Psoas muscle (tissue), 8 donors: ENCODE data around the gene ZNF586. TPM values are rescaled to one million over a fixed set of nuclear protein-coding genes. Genes with fewer than 3 reads are reported as not detected.

Source experiments
- ATAC-seq, 4 donors: fragments of 200-7000 bp; cut with Tn5 transposase; one replicate each; pipeline ENCODE4 v1.9.1; 2020; ENCODE audit warnings: moderate library complexity in 3 of 4, mild to moderate bottlenecking in 2 of 4
- DNase-seq, 2 donors: peaks; one replicate each; pipeline ENCODE4 v3.0.0-alpha.2; 2020
- H3K27ac ChIP-seq: fragments of 200-600 bp; one replicate; pipeline ENCODE4 v1.8.0; 2022
- H3K27me3 ChIP-seq, 3 donors: fragments of 200-600 bp in 1 of 3; one replicate each; pipeline versions ENCODE4 v1.6.1 to v1.8.0; 2013 to 2022; ENCODE audit warnings: low read length in 2 of 3, mild to moderate bottlenecking in 2 of 3, moderate library complexity in 1 of 3; ENCODE audit not compliant: insufficient read depth in 3 of 3
- H3K36me3 ChIP-seq, 2 donors: fragments of 200-600 bp in 1 of 2; one replicate each; pipeline versions ENCODE4 v1.6.1 to v1.8.0; 2013 to 2022; ENCODE audit warnings: low read depth in 1 of 2, mild to moderate bottlenecking in 1 of 2, moderate library complexity in 1 of 2; ENCODE audit not compliant: insufficient read depth in 1 of 2
- H3K4me1 ChIP-seq: fragments of 200-600 bp; one replicate; pipeline ENCODE4 v1.8.0; 2022
- H3K4me3 ChIP-seq: fragments of 200-600 bp; one replicate; pipeline ENCODE4 v1.8.0; 2022; ENCODE audit warnings: mild to moderate bottlenecking
- H3K9me3 ChIP-seq: fragments of 200-600 bp; one replicate; pipeline ENCODE4 v1.8.0; 2022
- WGBS, 3 donors: extraction: QIAGEN DNeasy Blood & Tissue Kit; methylation state at CpG; one replicate each; pipeline versions ENCODE4 v1.1.6 to v1.1.7; 2013; 5-methylcytosine and 5-hydroxymethylcytosine counted together
- intact Hi-C, 2 donors: fragments of 100-400 bp; cut with DNase I; formaldehyde crosslinking; loops; one replicate each; pipeline versions ENCODE4 v1.11.0 to v1.14.2; 2022
- polyA plus RNA-seq, 3 donors: library from polyadenylated mRNA; stranded (reverse); fragments of 200-250 nt; gene quantifications; one replicate each; pipeline ENCODE4 v1.2.3, GENCODE V29; 2013
- total RNA-seq, 4 donors: library from RNA; stranded (reverse); fragmentation: NEBNext Ultra II Directional in 2 of 4; extraction: Animal tissue kit (Norgen Biotek cat#: 25700) in 2 of 4; gene quantifications; one replicate each; pipeline versions ENCODE4 v1.2.1 to v1.2.4, GENCODE V29; 2021 to 2023
- TF ChIP-seq, protein P1 (sequence below): fragments of 200-600 bp; IDR thresholded peaks from one replicate; pipeline ENCODE4 v1.8.0; 2022; ENCODE audit warnings: antibody characterized with exemption
- donor health status: healthy with polysubstance abuse.
- donor health status: DM: no; HTN: no; CAD: no; lungs with moderate emphysema.
- donor health status: Bipolar disorder and iron deficiency.
- donor health status: healthy.
- donor health status: DM: yes; HTN: yes; CAD: no.
- donor health status: DM: no; HTN: no; CAD: no.
- donor health status: DM: no; HTN: no; CAD: no.
- donor health status: DM: yes; HTN: yes; CAD: no.

Gene ZNF586
- total and polyA plus RNA-seq, 7 donors: 7.1 to 14.1 (median 10.9) TPM

DNA sequence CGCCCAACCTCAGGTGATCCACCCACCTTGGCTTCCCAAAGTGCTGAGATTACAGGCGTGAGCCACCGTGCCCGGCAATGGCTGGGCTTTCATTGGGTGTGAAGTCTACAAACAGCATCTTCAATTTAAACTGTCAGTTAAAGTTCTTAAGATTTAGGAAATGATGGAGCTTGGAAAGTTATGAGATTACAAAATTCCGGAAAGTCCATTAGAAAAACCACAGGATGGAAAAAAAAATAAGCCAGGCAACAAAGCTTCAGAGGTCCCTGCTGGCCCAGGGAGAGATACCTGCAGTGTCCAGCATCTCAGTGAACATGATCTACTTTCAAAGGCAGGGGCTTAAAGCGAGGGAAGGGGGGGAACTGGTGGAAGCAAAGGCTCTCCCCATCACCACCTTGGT is 56.0 kb downstream of the ZNF586 start:
- TF ChIP-seq, protein P1, sequence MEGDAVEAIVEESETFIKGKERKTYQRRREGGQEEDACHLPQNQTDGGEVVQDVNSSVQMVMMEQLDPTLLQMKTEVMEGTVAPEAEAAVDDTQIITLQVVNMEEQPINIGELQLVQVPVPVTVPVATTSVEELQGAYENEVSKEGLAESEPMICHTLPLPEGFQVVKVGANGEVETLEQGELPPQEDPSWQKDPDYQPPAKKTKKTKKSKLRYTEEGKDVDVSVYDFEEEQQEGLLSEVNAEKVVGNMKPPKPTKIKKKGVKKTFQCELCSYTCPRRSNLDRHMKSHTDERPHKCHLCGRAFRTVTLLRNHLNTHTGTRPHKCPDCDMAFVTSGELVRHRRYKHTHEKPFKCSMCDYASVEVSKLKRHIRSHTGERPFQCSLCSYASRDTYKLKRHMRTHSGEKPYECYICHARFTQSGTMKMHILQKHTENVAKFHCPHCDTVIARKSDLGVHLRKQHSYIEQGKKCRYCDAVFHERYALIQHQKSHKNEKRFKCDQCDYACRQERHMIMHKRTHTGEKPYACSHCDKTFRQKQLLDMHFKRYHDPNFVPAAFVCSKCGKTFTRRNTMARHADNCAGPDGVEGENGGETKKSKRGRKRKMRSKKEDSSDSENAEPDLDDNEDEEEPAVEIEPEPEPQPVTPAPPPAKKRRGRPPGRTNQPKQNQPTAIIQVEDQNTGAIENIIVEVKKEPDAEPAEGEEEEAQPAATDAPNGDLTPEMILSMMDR: no peak
- no peaks in the 10 kb centered on the region for H3K27me3 ChIP-seq
- ATAC-seq (no peak), DNase-seq (no peak)
- no peaks in the 10 kb centered on the region for H3K9me3 ChIP-seq
- no peak overlapping the region for H3K4me3 ChIP-seq
- H3K4me1 ChIP-seq: peaks cover 10% of the 10 kb centered on the region
- WGBS, 3 donors: 94 to 95% (median 95%) methylated on average over 6 of the region's 6 CpGs
- H3K36me3 ChIP-seq: peaks cover 0 to 17% of the 10 kb centered on the region in 2 donors
- no peak overlapping the region for H3K27ac ChIP-seq
- intact Hi-C loops: no loop called here

DNA sequence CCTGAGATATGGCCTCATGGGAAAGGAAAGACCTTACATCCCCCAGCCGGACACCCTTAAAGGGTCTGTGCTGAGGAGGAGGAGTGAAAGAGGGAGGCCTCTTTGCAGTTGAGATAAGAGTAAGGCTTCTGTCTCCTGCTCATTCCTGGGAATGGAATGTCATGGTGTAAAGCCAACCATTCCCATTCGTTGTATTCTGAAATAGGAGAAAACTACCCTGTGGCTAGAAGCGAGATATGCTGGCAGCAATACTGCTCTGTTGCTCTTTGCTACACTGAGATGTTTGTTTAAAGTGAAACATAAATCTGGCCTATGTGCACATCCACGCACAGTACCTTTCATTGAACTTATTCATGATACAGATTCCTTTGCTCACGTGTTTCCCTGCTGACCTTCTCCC is 59.8 kb downstream of the ZNF586 start:
- intact Hi-C loops: no loop called here
- TF ChIP-seq, protein P1: no peak
- no peaks in the 10 kb centered on the region for H3K27me3 ChIP-seq
- H3K4me3 ChIP-seq: no peak overlapping the region
- whole genome bisulfite sequencing, 3 donors: 78 to 87% (median 81%) methylated on average over 5 of the region's 5 CpGs
- ATAC-seq: no peak
- no peaks in the 10 kb centered on the region for H3K9me3 ChIP-seq
- peaks cover 7% of the 10 kb centered on the region for H3K4me1 ChIP-seq
- no peak overlapping the region for H3K27ac ChIP-seq
- DNase-seq: no peak
- peaks cover 0 to 10% of the 10 kb centered on the region in 2 donors for H3K36me3 ChIP-seq

DNA sequence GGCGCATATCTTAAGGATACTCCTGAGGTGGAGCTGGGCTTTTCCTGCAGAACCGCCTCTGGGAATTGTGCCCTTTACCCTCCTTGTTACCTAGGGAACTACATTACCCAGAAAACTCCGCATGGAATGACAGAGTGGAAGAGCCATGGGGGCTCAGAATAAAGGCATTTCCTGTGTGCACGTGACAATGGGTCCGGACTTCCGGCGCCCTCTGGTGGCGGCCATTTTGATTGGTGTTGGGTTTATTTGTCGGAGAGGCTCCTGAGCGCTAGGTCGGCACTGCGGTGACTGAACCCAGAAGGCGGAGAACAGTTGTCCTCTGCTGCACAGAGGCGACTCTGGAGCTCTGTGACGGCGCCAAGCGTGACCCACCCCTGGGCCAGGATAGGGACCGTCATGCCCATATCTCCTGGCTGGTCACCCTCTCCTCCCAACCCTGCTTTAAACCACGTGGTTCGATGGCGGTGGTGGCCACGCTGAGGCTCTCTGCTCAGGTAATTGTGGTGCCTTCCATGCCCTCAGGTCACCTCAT is 60.7 kb downstream of the ZNF586 start, which contains the start of gene ZNF587B:
TSS of gene ZNF587B (plus strand) at position 229 of the 532 bp plus-strand sequence. CDS start at position 459, 230 bp downstream.
- Histone ChIP-seq H3K36me3 (peaks cover 0 to 2% of the 10 kb centered on the region in 2 donors), H3K9me3 (no peaks in the 10 kb centered on the region), H3K27me3 (no peaks in the 10 kb centered on the region), H3K4me3 (peak within 1 kb of the TSS; percentile 65), H3K27ac (peak within 1 kb of the TSS; percentile 82), H3K4me1 (peaks cover 7% of the 10 kb centered on the region)
- 14 to 18% (median 18%) methylated on average over 21 to 22 of the region's 22 CpGs for WGBS, 3 donors
- intact Hi-C loops: no loop called here
- ATAC-seq: peak; percentile 91 to 95 (median 94)
- peak; percentile 60 to 84 for DNase-seq
- TF ChIP-seq, protein P1: peak; percentile 39

Other genes with a start within 250 kb of the ZNF586 start
- gene ZNF549, start 242.3 kb upstream of the ZNF586 start, total RNA-seq: 1 to 10 TPM; 1.5 to 4.0 (median 2.3) TPM
- gene ZNF549, start 242.3 kb upstream of the ZNF586 start, polyA plus RNA-seq: 1 to 10 TPM; 1.4 to 4.6 (median 2.6) TPM
- gene ZNF550, start 209.8 kb upstream of the ZNF586 start, total RNA-seq: 1 to 10 TPM; 2.1 to 4.9 (median 4.6) TPM
- gene ZNF550, start 209.8 kb upstream of the ZNF586 start, polyA plus RNA-seq: 1 to 10 TPM; 1.5 to 5.0 (median 2.9) TPM
- 1 to 10 TPM; 2.1 to 4.0 (median 2.4) TPM for gene ZNF416, start 190.8 kb upstream of the ZNF586 start, total RNA-seq
- gene ZNF416, start 190.8 kb upstream of the ZNF586 start, polyA plus RNA-seq: 1 to 10 TPM; 1.9 to 2.9 (median 2.3) TPM
- gene ZIK1, start 185.5 kb upstream of the ZNF586 start, total RNA-seq: 1 to 10 TPM in 2 of 4 donors, under 1 TPM in 2; 0.74 to 2.9 (median 1.3) TPM
- gene ZIK1, start 185.5 kb upstream of the ZNF586 start, polyA plus RNA-seq: 1 to 10 TPM in 2 of 3 donors, under 1 TPM in 1; 0.72 to 4.4 (median 2.5) TPM
- 1 to 10 TPM in 3 of 4 donors, under 1 TPM in 1; 0.81 to 2.9 (median 2.0) TPM for gene ZNF530, start 169.8 kb upstream of the ZNF586 start, total RNA-seq
- gene ZNF530, start 169.8 kb upstream of the ZNF586 start, polyA plus RNA-seq: 10 to 100 TPM in 1 of 3 donors, 1 to 10 TPM in 2; 1.7 to 11.7 (median 2.4) TPM
- 1 to 10 TPM; 5.4 to 8.1 (median 7.5) TPM for gene ZNF134, start 155.4 kb upstream of the ZNF586 start, total RNA-seq
- 1 to 10 TPM; 3.4 to 8.6 (median 4.4) TPM for gene ZNF134, start 155.4 kb upstream of the ZNF586 start, polyA plus RNA-seq
- gene ZNF211, start 136.5 kb upstream of the ZNF586 start, total RNA-seq: 1 to 10 TPM; 1.6 to 6.9 (median 4.9) TPM
- 1 to 10 TPM; 2.9 to 4.9 (median 3.3) TPM for gene ZNF211, start 136.5 kb upstream of the ZNF586 start, polyA plus RNA-seq
- not detected for gene ZSCAN4, start 100.7 kb upstream of the ZNF586 start, total RNA-seq
- under 1 TPM in 1 of 3 donors, not detected in 2; 0.03 TPM for gene ZSCAN4, start 100.7 kb upstream of the ZNF586 start, polyA plus RNA-seq
- gene ZNF551, start 87.7 kb upstream of the ZNF586 start, total RNA-seq: 1 to 10 TPM; 1.4 to 2.6 (median 2.0) TPM
- gene ZNF551, start 87.7 kb upstream of the ZNF586 start, polyA plus RNA-seq: 1 to 10 TPM; 1.5 to 2.5 (median 1.9) TPM
- 1 to 10 TPM; 1.1 to 2.8 (median 2.2) TPM for gene ZNF154, start 60.5 kb upstream of the ZNF586 start, total RNA-seq
- gene ZNF154, start 60.5 kb upstream of the ZNF586 start, polyA plus RNA-seq: 1 to 10 TPM in 1 of 3 donors, under 1 TPM in 2; 0.61 to 1.4 (median 0.68) TPM
- 1 to 10 TPM; 3.4 to 8.8 (median 5.8) TPM for gene ZNF671, start 42.1 kb upstream of the ZNF586 start, total RNA-seq
- 1 to 10 TPM; 3.1 to 5.1 (median 3.1) TPM for gene ZNF671, start 42.1 kb upstream of the ZNF586 start, polyA plus RNA-seq
- gene ZNF776, start 22.9 kb upstream of the ZNF586 start, total RNA-seq: 10 to 100 TPM in 1 of 4 donors, 1 to 10 TPM in 3; 7.7 to 15.5 (median 9.0) TPM
- gene ZNF776, start 22.9 kb upstream of the ZNF586 start, polyA plus RNA-seq: 10 to 100 TPM in 1 of 3 donors, 1 to 10 TPM in 2; 3.6 to 12.4 (median 4.4) TPM
- gene ZNF552, start 45.2 kb downstream of the ZNF586 start, total RNA-seq: 1 to 10 TPM; 1.2 to 4.1 (median 2.4) TPM
- 1 to 10 TPM; 1.8 to 6.1 (median 3.5) TPM for gene ZNF552, start 45.2 kb downstream of the ZNF586 start, polyA plus RNA-seq
- gene ZNF587B, start 60.6 kb downstream of the ZNF586 start, total RNA-seq: 1 to 10 TPM; 3.9 to 7.9 (median 5.9) TPM
- 1 to 10 TPM; 1.4 to 7.0 (median 3.9) TPM for gene ZNF587B, start 60.6 kb downstream of the ZNF586 start, polyA plus RNA-seq
- 10 to 100 TPM; 14.0 to 15.3 (median 14.9) TPM for gene ZNF587, start 80.2 kb downstream of the ZNF586 start, total RNA-seq
- 10 to 100 TPM in 1 of 3 donors, 1 to 10 TPM in 2; 2.5 to 11.2 (median 4.6) TPM for gene ZNF587, start 80.2 kb downstream of the ZNF586 start, polyA plus RNA-seq
- 1 to 10 TPM; 5.3 to 9.6 (median 8.6) TPM for gene ZNF814, start 119.4 kb downstream of the ZNF586 start, total RNA-seq
- gene ZNF814, start 119.4 kb downstream of the ZNF586 start, polyA plus RNA-seq: 10 to 100 TPM in 1 of 3 donors, 1 to 10 TPM in 2; 7.8 to 12.1 (median 8.7) TPM
- gene ZNF417, start 146.9 kb downstream of the ZNF586 start, total RNA-seq: 1 to 10 TPM; 3.8 to 9.5 (median 7.4) TPM
- 1 to 10 TPM; 1.5 to 5.2 (median 1.8) TPM for gene ZNF417, start 146.9 kb downstream of the ZNF586 start, polyA plus RNA-seq
- 1 to 10 TPM; 2.7 to 6.1 (median 3.1) TPM for gene ZNF418, start 165.7 kb downstream of the ZNF586 start, total RNA-seq
- gene ZNF418, start 165.7 kb downstream of the ZNF586 start, polyA plus RNA-seq: 1 to 10 TPM in 2 of 3 donors, under 1 TPM in 1; 0.68 to 1.7 (median 1.6) TPM
- 1 to 10 TPM; 1.6 to 3.7 (median 2.3) TPM for gene ZNF256, start 178.0 kb downstream of the ZNF586 start, total RNA-seq
- 1 to 10 TPM; 1.9 to 2.5 (median 2.1) TPM for gene ZNF256, start 178.0 kb downstream of the ZNF586 start, polyA plus RNA-seq
- gene C19orf18, start 204.9 kb downstream of the ZNF586 start, total RNA-seq: under 1 TPM; 0.49 to 0.83 (median 0.58) TPM
- 1 to 10 TPM in 1 of 3 donors, under 1 TPM in 2; 0.26 to 1.4 (median 0.30) TPM for gene C19orf18, start 204.9 kb downstream of the ZNF586 start, polyA plus RNA-seq
- gene ZNF606, start 233.1 kb downstream of the ZNF586 start, total RNA-seq: 1 to 10 TPM; 3.7 to 7.0 (median 4.3) TPM
- 1 to 10 TPM; 2.0 to 6.9 (median 2.8) TPM for gene ZNF606, start 233.1 kb downstream of the ZNF586 start, polyA plus RNA-seq